Erythroblast (primary cell): ENCODE measurements around the gene ZNF705A.
"Not testable (repeated sequence)": the region's sequence is repeated elsewhere in the genome, so short reads cannot be mapped to it uniquely, and the experiment has no call there.

ENCODE experiments used
- GATA1 ChIP-seq: IDR thresholded peaks from 2 replicates; pipeline ENCODE4 v1.6.1; 2011; ENCODE audit warnings: low read depth, mild to moderate bottlenecking, control low read depth, low read length, moderate library complexity
- POLR2A ChIP-seq: IDR thresholded peaks from 2 replicates; pipeline ENCODE4 v1.6.1; 2011; ENCODE audit warnings: mild to moderate bottlenecking, low read length

GRCh38 chr12:8188088-8188487 lies 31.3 kb downstream of the ZNF705A start:
- not testable (repeated sequence) for TF ChIP-seq POLR2A, GATA1
